GM23338 (cell line): Measurements from ENCODE around the gene ARHGEF11. TPM values are rescaled to one million over a fixed set of nuclear protein-coding genes. Genes with fewer than 3 reads are reported as not detected.

Experiments
- ATAC-seq: fragments of 200-7000 bp; cut with Tn5 transposase; 3 replicates; pipeline ENCODE4 v1.9.1; 2020
- DNase-seq: peaks from one replicate; pipeline ENCODE4 v3.0.0-alpha.2; 2015; ENCODE audit warnings: low spot score
- H2AFZ ChIP-seq: fragments of 200-600 bp; sonication (generic); 2 replicates; pipeline ENCODE4 v1.8.0; 2016; ENCODE audit warnings: antibody characterized with exemption, mild to moderate bottlenecking, moderate library complexity
- H3F3A ChIP-seq: fragments of 200-600 bp; sonication (generic); replicated peaks from 2 replicates; pipeline ENCODE4 v1.8.0; 2017; ENCODE audit warnings: antibody characterized with exemption, mixed run types, low read depth
- H3K27ac ChIP-seq: fragments of 200-600 bp; sonication (generic); 2 replicates; pipeline ENCODE4 v1.6.1; 2016; ENCODE audit warnings: low read depth
- H3K27me3 ChIP-seq: fragments of 200-600 bp; sonication (generic); 2 replicates; pipeline ENCODE4 v1.8.0; 2016; ENCODE audit warnings: mild to moderate bottlenecking, mixed run types, moderate library complexity; ENCODE audit not compliant: insufficient read depth
- H3K36me3 ChIP-seq: fragments of 200-600 bp; sonication (generic); 2 replicates; pipeline ENCODE4 v1.8.0; 2016; ENCODE audit warnings: mild to moderate bottlenecking; ENCODE audit not compliant: insufficient read depth
- H3K4me1 ChIP-seq: fragments of 200-600 bp; sonication (generic); 2 replicates; pipeline ENCODE4 v1.8.0; 2016; ENCODE audit warnings: mild to moderate bottlenecking, moderate library complexity; ENCODE audit not compliant: insufficient read depth
- H3K4me2 ChIP-seq: fragments of 200-600 bp; sonication (generic); 2 replicates; pipeline ENCODE4 v1.7.1; 2017; ENCODE audit warnings: mixed run types
- H3K4me3 ChIP-seq: fragments of 200-600 bp; sonication (generic); 2 replicates; pipeline ENCODE4 v1.6.1; 2016; ENCODE audit warnings: mixed run types
- H3K79me2 ChIP-seq: fragments of 200-600 bp; sonication (generic); replicated peaks from 2 replicates; pipeline ENCODE4 v1.8.0; 2017; ENCODE audit warnings: mild to moderate bottlenecking; ENCODE audit not compliant: insufficient read depth
- H3K9me2 ChIP-seq: fragments of 200-600 bp; sonication (generic); 2 replicates; pipeline ENCODE4 v1.8.0; 2017; ENCODE audit not compliant: insufficient read depth
- H4K20me1 ChIP-seq: fragments of 200-600 bp; sonication (generic); replicated peaks from 2 replicates; pipeline ENCODE4 v1.8.0; 2017; ENCODE audit warnings: mild to moderate bottlenecking; ENCODE audit not compliant: insufficient read depth
- H3K27ac Mint-ChIP-seq: 2 replicates; pipeline ENCODE4 v1.8.0; 2020; ENCODE audit warnings: inconsistent platforms, mild to moderate bottlenecking, moderate library complexity, mixed read lengths
- H3K27me3 Mint-ChIP-seq: 3 replicates; pipeline ENCODE4 v1.8.0; 2022; ENCODE audit warnings: low read depth, mild to moderate bottlenecking, moderate library complexity, mixed read lengths, inconsistent platforms; ENCODE audit not compliant: insufficient read depth, poor library complexity
- H3K36me3 Mint-ChIP-seq: 3 replicates; pipeline ENCODE4 v1.8.0; 2021; ENCODE audit warnings: low read depth, mild to moderate bottlenecking, inconsistent platforms, moderate library complexity, mixed read lengths
- H3K4me1 Mint-ChIP-seq: 3 replicates; pipeline ENCODE4 v1.8.0; 2020; ENCODE audit warnings: mild to moderate bottlenecking, inconsistent platforms, mixed read lengths
- H3K4me3 Mint-ChIP-seq: 3 replicates; pipeline ENCODE4 v1.8.0; 2021; ENCODE audit warnings: moderate library complexity, mild to moderate bottlenecking, inconsistent platforms, mixed read lengths
- H3K9me3 Mint-ChIP-seq: 3 replicates; pipeline ENCODE4 v1.8.0; 2020; ENCODE audit warnings: moderate library complexity, mild to moderate bottlenecking, inconsistent platforms, mixed read lengths
- CREB1 ChIP-seq: fragments of 250-450 bp; sonication (Bioruptor Pico); IDR thresholded peaks from 2 replicates; pipeline ENCODE4 v1.5.0; 2020; ENCODE audit warnings: low read depth, mild to moderate bottlenecking, moderate library complexity
- EZH2 ChIP-seq: fragments of 200-600 bp; sonication (generic); IDR thresholded peaks from one replicate; pipeline ENCODE4 v1.8.0; 2017; ENCODE audit warnings: antibody characterized with exemption, mild to moderate bottlenecking, low read depth; ENCODE audit not compliant: unreplicated experiment
- NANOG ChIP-seq: IDR thresholded peaks from 2 replicates; pipeline ENCODE4 v1.6.1; 2016; ENCODE audit warnings: antibody characterized with exemption, borderline replicate concordance
- POLR2AphosphoS5 ChIP-seq: IDR thresholded peaks from 2 replicates; pipeline ENCODE4 v1.6.1; 2016; ENCODE audit warnings: antibody characterized with exemption, low read depth
- ZNF331 ChIP-seq: fragments of 250-450 bp; sonication (Bioruptor Pico); IDR thresholded peaks from 2 replicates; pipeline ENCODE4 v1.5.0; 2020; ENCODE audit warnings: low read depth, mild to moderate bottlenecking, moderate library complexity
- polyA plus RNA-seq: library from polyadenylated mRNA; unstranded; fragments of >200 nt; fragmentation: Nextera tagmentation; extraction: Ambion mirVana; gene quantifications from 2 replicates; pipeline ENCODE4 v1.2.1, GENCODE V29; 2016
- total RNA-seq: library from RNA; depleted of rRNA; stranded (reverse); fragments of >200 nt; shearing (Covaris generic); gene quantifications from 2 replicates; pipeline ENCODE4 v1.2.3, GENCODE V29; 2014
- TF ChIP-seq, protein P1 (sequence below): fragments of 250-450 bp; sonication (Bioruptor Pico); IDR thresholded peaks from 2 replicates; pipeline ENCODE4 v1.5.0; 2020; ENCODE audit warnings: mild to moderate bottlenecking, moderate library complexity
- TF ChIP-seq, protein P2 (sequence below): IDR thresholded peaks from 2 replicates; pipeline ENCODE4 v1.6.1; 2016; ENCODE audit warnings: antibody characterized with exemption
- TF ChIP-seq, protein P3 (sequence below): IDR thresholded peaks from one replicate; pipeline ENCODE4 v1.6.1; 2018; ENCODE audit warnings: antibody characterized with exemption; ENCODE audit not compliant: unreplicated experiment

ARHGEF11 gene
- total and polyA plus RNA-seq, 2 experiments from 2014 or later: 12.3 to 33.7 TPM

DNA sequence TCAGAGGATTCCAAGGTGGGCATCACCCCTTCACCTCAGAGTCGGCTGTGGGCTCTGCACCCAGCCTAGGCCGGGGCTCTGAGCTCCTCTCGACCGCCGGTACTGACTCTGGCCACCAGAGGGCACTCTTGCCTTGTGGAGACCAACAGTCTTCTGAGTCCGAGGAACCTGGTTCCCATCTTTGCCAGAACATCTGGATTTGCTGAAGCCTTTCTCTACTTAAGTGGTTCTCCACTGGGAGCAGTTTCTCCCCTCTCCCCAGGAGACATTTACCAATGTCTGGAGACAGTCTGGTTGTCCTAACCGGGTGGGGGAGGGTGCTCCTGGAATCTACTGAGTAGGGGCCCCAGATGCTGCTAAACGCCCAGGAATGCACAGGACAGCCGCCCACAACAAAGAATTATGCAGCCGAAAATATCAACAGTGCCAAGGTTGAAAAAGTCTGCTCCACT lies 44.7 kb upstream of the ARHGEF11 start (continued):
- TF ChIP-seq, protein P1, sequence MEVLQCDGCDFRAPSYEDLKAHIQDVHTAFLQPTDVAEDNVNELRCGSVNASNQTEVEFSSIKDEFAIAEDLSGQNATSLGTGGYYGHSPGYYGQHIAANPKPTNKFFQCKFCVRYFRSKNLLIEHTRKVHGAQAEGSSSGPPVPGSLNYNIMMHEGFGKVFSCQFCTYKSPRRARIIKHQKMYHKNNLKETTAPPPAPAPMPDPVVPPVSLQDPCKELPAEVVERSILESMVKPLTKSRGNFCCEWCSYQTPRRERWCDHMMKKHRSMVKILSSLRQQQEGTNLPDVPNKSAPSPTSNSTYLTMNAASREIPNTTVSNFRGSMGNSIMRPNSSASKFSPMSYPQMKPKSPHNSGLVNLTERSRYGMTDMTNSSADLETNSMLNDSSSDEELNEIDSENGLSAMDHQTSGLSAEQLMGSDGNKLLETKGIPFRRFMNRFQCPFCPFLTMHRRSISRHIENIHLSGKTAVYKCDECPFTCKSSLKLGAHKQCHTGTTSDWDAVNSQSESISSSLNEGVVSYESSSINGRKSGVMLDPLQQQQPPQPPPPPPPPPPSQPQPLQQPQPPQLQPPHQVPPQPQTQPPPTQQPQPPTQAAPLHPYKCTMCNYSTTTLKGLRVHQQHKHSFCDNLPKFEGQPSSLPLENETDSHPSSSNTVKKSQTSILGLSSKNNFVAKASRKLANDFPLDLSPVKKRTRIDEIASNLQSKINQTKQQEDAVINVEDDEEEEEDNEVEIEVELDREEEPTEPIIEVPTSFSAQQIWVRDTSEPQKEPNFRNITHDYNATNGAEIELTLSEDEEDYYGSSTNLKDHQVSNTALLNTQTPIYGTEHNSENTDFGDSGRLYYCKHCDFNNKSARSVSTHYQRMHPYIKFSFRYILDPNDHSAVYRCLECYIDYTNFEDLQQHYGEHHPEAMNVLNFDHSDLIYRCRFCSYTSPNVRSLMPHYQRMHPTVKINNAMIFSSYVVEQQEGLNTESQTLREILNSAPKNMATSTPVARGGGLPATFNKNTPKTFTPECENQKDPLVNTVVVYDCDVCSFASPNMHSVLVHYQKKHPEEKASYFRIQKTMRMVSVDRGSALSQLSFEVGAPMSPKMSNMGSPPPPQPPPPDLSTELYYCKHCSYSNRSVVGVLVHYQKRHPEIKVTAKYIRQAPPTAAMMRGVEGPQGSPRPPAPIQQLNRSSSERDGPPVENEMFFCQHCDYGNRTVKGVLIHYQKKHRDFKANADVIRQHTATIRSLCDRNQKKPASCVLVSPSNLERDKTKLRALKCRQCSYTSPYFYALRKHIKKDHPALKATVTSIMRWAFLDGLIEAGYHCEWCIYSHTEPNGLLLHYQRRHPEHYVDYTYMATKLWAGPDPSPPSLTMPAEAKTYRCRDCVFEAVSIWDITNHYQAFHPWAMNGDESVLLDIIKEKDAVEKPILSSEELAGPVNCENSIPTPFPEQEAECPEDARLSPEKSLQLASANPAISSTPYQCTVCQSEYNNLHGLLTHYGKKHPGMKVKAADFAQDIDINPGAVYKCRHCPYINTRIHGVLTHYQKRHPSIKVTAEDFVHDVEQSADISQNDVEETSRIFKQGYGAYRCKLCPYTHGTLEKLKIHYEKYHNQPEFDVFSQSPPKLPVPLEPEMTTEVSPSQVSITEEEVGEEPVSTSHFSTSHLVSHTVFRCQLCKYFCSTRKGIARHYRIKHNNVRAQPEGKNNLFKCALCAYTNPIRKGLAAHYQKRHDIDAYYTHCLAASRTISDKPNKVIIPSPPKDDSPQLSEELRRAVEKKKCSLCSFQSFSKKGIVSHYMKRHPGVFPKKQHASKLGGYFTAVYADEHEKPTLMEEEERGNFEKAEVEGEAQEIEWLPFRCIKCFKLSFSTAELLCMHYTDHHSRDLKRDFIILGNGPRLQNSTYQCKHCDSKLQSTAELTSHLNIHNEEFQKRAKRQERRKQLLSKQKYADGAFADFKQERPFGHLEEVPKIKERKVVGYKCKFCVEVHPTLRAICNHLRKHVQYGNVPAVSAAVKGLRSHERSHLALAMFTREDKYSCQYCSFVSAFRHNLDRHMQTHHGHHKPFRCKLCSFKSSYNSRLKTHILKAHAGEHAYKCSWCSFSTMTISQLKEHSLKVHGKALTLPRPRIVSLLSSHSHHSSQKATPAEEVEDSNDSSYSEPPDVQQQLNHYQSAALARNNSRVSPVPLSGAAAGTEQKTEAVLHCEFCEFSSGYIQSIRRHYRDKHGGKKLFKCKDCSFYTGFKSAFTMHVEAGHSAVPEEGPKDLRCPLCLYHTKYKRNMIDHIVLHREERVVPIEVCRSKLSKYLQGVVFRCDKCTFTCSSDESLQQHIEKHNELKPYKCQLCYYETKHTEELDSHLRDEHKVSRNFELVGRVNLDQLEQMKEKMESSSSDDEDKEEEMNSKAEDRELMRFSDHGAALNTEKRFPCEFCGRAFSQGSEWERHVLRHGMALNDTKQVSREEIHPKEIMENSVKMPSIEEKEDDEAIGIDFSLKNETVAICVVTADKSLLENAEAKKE (CRISPR knock-in tag): 0 out of 2 replicates have a peak, but pooled peaks have one; percentile 49

DNA sequence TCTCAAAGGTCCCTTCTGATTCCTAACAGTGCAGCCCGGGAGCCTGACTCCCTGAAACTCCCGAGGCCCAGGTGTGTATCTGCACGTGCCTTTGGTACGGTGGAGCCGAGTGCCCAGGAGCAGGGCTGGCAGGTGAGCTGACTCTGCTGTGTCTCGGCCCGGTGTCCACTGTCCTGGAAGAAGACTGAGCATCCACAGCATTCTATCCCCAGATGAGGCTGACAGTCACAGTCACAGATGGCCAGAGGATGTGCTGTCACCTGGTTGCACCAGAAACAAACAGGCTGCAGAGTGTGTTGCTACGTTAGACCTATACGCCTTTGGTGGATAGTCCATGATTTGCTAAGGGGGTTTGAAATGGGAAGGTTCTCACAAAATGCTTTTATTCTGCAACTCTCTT lies 44.2 kb upstream of the ARHGEF11 start:
- no peaks in the 10 kb centered on the region for H3K27me3 ChIP-seq
- no peaks in the 10 kb centered on the region for H4K20me1 ChIP-seq
- peak overlapping the region; percentile 75 for H2AFZ ChIP-seq
- H3K79me2 ChIP-seq: no peaks in the 10 kb centered on the region
- no peak overlapping the region for H3K4me3 ChIP-seq
- H3K27me3 Mint-ChIP-seq: peaks cover 14% of the 10 kb centered on the region
- H3K9me2 ChIP-seq: no peaks in the 10 kb centered on the region
- H3K27ac Mint-ChIP-seq: no peak overlapping the region; the same call in 1 of the 2 replicates
- H3K4me2 ChIP-seq: no peak overlapping the region
- H3K4me1 Mint-ChIP-seq: peaks cover 20% of the 10 kb centered on the region
- TF ChIP-seq NANOG (no peak), CREB1 (CRISPR knock-in tag) (no peak), ZNF331 (no peak), EZH2 (no peak), POLR2AphosphoS5 (no peak)
- TF ChIP-seq, protein P2, sequence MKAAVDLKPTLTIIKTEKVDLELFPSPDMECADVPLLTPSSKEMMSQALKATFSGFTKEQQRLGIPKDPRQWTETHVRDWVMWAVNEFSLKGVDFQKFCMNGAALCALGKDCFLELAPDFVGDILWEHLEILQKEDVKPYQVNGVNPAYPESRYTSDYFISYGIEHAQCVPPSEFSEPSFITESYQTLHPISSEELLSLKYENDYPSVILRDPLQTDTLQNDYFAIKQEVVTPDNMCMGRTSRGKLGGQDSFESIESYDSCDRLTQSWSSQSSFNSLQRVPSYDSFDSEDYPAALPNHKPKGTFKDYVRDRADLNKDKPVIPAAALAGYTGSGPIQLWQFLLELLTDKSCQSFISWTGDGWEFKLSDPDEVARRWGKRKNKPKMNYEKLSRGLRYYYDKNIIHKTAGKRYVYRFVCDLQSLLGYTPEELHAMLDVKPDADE: no peak
- TF ChIP-seq, protein P3, sequence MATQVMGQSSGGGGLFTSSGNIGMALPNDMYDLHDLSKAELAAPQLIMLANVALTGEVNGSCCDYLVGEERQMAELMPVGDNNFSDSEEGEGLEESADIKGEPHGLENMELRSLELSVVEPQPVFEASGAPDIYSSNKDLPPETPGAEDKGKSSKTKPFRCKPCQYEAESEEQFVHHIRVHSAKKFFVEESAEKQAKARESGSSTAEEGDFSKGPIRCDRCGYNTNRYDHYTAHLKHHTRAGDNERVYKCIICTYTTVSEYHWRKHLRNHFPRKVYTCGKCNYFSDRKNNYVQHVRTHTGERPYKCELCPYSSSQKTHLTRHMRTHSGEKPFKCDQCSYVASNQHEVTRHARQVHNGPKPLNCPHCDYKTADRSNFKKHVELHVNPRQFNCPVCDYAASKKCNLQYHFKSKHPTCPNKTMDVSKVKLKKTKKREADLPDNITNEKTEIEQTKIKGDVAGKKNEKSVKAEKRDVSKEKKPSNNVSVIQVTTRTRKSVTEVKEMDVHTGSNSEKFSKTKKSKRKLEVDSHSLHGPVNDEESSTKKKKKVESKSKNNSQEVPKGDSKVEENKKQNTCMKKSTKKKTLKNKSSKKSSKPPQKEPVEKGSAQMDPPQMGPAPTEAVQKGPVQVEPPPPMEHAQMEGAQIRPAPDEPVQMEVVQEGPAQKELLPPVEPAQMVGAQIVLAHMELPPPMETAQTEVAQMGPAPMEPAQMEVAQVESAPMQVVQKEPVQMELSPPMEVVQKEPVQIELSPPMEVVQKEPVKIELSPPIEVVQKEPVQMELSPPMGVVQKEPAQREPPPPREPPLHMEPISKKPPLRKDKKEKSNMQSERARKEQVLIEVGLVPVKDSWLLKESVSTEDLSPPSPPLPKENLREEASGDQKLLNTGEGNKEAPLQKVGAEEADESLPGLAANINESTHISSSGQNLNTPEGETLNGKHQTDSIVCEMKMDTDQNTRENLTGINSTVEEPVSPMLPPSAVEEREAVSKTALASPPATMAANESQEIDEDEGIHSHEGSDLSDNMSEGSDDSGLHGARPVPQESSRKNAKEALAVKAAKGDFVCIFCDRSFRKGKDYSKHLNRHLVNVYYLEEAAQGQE: no peak
- H3K4me3 Mint-ChIP-seq: no peak overlapping the region
- H3F3A ChIP-seq: no peaks in the 10 kb centered on the region
- no peak overlapping the region for H3K27ac ChIP-seq
- no peak for DNase-seq
- H3K4me1 ChIP-seq: peaks cover 22% of the 10 kb centered on the region
- peak; percentile 8; the same call in 2 of the 3 replicates for ATAC-seq
- H3K9me3 Mint-ChIP-seq: no peaks in the 10 kb centered on the region
- no peaks in the 10 kb centered on the region for H3K36me3 ChIP-seq
- no peaks in the 10 kb centered on the region; the same call in 2 of the 3 replicates for H3K36me3 Mint-ChIP-seq
